BLaER1 (cell line): Measurements from ENCODE around the gene NCAPH2.

Source experiments
- H3K27ac ChIP-seq: shearing (Covaris generic); formaldehyde crosslinking; 2 replicates; pipeline ENCODE4 v1.8.1; 2022
- H3K27me3 ChIP-seq: shearing (Covaris generic); formaldehyde crosslinking; 2 replicates; pipeline ENCODE4 v1.8.1; 2022
- H3K36me3 ChIP-seq: shearing (Covaris generic); formaldehyde crosslinking; 2 replicates; pipeline ENCODE4 v1.8.1; 2022
- H3K4me1 ChIP-seq: shearing (Covaris generic); formaldehyde crosslinking; 2 replicates; pipeline ENCODE4 v1.8.1; 2022
- H3K4me2 ChIP-seq: shearing (Covaris generic); formaldehyde crosslinking; 2 replicates; pipeline ENCODE4 v1.8.1; 2022
- H3K4me3 ChIP-seq: shearing (Covaris generic); formaldehyde crosslinking; 2 replicates; pipeline ENCODE4 v1.8.1; 2022
- H3K9ac ChIP-seq: shearing (Covaris generic); formaldehyde crosslinking; 2 replicates; pipeline ENCODE4 v1.8.1; 2022
- H3K9me3 ChIP-seq: shearing (Covaris generic); formaldehyde crosslinking; 2 replicates; pipeline ENCODE4 v1.8.1; 2022
- H4K20me1 ChIP-seq: shearing (Covaris generic); formaldehyde crosslinking; 2 replicates; pipeline ENCODE4 v1.8.1; 2022
- Cebpa-rat ChIP-seq: shearing (Covaris generic); IDR thresholded peaks from 2 replicates; pipeline ENCODE4 v1.8.1; 2022

Gene NCAPH2

DNA sequence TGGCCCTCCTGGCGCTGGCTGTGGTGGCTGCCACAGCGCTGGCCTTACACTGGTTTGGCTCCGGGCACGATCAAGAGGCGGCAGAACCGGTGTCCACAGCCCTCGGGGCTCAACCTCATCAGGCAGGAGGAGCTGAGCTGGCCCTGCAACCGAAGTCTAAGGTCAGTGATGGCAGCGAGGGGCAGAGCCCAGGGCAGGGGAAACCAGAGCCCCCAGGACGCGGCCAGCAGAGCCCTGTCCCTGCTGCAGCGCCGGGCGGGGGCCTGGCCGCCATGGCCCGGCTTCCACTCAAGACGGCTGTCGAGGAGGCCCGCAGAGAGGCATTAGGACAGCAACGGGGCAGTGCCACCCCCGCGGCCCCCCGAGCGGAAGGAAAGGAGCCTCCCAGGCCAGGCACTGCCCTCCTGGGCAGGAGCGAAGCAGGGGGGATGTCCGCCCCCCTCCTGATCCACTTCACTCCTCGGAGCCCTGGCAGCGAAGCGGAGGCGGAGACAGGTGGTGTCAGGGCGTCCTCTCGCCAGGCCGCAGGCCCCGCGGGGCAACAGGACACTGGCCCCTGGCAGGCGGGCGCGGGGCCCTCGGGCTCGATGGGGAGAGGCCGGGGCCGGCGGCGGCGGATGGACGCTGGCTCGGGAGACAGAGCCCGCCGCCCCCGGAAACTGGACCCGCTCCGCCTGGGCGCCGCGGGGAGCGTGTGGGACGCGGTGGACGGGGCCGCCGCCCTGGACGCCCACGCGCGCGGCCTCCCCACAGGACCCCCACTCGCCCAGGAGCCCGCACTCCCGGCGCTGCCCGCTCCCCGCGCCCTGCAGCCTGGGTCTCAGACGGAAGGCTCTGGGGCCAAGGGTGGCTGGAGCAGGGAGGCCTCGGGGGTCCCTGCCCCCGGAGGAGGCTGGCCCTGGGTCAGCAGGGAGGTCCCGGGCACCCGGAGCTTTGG, 38.6 kb downstream of the NCAPH2 start:
- no peak for TF ChIP-seq Cebpa-rat
- no peaks in the 10 kb centered on the region for H3K9me3 ChIP-seq
- H3K36me3 ChIP-seq = no peaks in the 10 kb centered on the region
- H3K27ac ChIP-seq = 0 out of 2 replicates have a peak overlapping the region, but pooled peaks have one; percentile 46
- H3K4me3 ChIP-seq = no peak overlapping the region
- peaks cover 18% of the 10 kb centered on the region for H3K27me3 ChIP-seq
- H3K9ac ChIP-seq = no peak overlapping the region
- H3K4me1 ChIP-seq = peaks cover 68% of the 10 kb centered on the region
- H3K4me2 ChIP-seq = peak overlapping the region; percentile 100
- H4K20me1 ChIP-seq = peaks cover 14% of the 10 kb centered on the region; the same call in 1 of the 2 replicates

DNA sequence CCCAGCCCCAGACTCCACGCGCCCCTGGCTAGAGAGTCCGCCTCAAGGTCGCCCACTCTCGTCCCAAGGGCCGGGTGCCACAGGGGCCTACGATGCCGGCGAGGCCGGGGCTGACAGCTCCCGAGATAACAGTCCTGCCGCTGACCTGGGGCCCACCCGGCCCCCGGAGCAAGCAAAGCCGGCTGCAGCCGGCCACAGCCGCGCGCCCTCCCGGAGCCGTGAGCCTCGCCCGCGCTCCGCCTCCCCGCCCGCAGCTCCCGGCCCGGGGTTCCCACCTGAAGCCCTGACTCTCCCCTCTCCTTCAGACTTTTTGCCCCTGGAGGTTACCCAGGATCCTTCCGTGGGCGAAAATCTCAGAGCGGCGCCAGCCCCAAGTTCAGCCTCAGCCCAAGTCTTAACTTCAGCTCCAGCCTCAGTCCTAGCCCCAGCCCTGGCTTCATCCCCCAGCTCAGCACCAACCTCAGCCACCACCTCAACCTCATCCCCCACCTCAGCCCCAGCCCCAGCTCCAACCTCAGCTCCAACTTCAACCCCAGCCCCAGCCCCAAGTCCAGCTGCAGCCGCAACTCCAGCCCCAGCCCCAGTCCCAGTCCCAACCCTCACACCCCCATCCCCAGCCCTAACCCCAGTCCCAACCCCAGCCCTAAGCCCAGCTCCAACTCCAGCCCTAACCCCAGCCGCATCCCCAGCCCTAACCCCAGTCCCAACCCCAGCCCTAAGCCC, 39.4 kb downstream of the NCAPH2 start:
- Histone ChIP-seq H3K27me3 (peaks cover 18% of the 10 kb centered on the region), H3K9ac (no peak overlapping the region), H4K20me1 (peaks cover 14% of the 10 kb centered on the region; the same call in 1 of the 2 replicates), H3K36me3 (no peaks in the 10 kb centered on the region), H3K4me3 (no peak overlapping the region), H3K9me3 (no peaks in the 10 kb centered on the region), H3K4me1 (peaks cover 68% of the 10 kb centered on the region), H3K27ac (0 out of 2 replicates have a peak overlapping the region, but pooled peaks have one; percentile 46), H3K4me2 (peak overlapping the region; percentile 100)
- no peak for TF ChIP-seq Cebpa-rat

DNA sequence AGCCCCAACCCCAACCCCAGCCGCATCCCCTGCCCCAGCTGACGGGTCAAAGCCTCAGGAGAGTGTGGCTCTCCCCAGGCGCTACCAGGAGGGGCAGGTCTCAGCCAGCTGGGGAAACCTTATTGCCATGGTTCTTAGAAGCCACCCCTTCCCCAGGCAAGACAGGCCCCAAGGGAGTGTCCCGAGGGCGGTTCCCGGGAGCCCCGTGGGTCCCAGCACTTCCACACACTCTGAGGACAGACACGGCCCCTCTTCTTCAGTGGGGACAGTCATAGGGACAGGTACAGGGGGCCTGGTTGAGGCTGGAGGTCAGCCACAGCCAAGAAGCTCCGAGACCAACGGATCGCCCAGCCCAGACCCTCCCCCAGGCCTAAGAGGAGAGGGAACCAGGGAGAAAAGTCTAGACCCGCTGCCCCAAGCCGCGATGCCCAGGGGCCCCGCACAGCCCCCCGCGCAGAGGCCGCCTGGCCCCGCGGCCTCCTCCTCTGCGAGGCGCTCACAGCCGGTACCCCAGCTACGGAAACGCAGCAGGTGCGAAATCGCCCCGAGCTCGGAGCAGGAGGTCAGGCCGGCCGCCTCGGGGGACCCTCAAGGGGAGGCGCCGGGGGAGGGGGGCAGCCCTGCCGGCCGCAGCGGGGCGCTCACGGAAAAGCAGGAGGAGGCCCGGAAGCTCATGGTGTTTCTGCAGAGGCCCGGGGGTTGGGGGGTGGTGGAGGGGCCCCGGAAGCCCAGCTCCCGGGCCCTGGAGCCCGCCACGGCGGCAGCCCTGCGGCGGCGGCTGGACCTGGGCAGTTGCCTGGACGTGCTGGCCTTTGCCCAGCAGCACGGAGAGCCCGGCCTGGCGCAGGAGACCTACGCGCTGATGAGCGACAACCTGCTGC, 40.3 kb downstream of the NCAPH2 start:
- Histone ChIP-seq H3K9me3 (no peaks in the 10 kb centered on the region), H3K4me3 (peak overlapping the region; percentile 61), H4K20me1 (peaks cover 14% of the 10 kb centered on the region; the same call in 1 of the 2 replicates), H3K27ac (peak overlapping the region; percentile 76), H3K27me3 (peaks cover 18% of the 10 kb centered on the region), H3K4me2 (peak overlapping the region; percentile 100), H3K4me1 (peaks cover 68% of the 10 kb centered on the region), H3K9ac (peak overlapping the region; percentile 45), H3K36me3 (no peaks in the 10 kb centered on the region)
- TF ChIP-seq Cebpa-rat = no peak

DNA sequence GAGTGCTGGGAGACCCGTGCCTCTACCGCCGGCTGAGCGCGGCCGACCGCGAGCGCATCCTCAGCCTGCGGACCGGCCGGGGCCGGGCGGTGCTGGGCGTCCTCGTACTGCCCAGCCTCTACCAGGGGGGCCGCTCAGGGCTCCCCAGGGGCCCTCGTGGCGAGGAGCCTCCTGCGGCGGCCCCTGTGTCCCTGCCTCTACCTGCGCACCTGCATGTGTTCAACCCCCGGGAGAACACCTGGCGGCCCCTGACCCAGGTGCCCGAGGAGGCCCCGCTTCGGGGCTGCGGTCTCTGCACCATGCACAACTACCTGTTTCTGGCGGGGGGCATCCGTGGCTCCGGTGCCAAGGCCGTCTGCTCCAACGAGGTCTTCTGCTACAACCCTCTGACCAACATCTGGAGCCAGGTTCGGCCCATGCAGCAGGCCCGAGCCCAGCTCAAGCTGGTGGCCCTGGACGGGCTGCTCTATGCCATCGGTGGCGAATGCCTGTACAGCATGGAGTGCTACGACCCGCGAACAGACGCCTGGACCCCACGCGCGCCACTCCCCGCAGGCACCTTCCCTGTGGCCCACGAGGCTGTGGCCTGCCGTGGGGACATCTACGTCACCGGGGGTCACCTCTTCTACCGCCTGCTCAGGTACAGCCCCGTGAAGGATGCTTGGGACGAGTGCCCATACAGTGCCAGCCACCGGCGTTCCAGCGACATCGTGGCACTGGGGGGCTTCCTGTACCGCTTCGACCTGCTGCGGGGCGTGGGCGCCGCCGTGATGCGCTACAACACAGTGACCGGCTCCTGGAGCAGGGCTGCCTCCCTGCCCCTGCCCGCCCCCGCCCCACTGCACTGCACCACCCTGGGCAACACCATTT, 41.1 kb downstream of the NCAPH2 start:
- H3K4me1 ChIP-seq = peaks cover 62% of the 10 kb centered on the region
- H3K36me3 ChIP-seq = no peaks in the 10 kb centered on the region
- H3K27ac ChIP-seq = peak overlapping the region; percentile 76
- H3K9me3 ChIP-seq = no peaks in the 10 kb centered on the region
- H3K4me2 ChIP-seq = peak overlapping the region; percentile 100
- H4K20me1 ChIP-seq = peaks cover 14% of the 10 kb centered on the region; the same call in 1 of the 2 replicates
- H3K9ac ChIP-seq = peak overlapping the region; percentile 45
- no peak for TF ChIP-seq Cebpa-rat
- peak overlapping the region; percentile 61 for H3K4me3 ChIP-seq
- H3K27me3 ChIP-seq = peaks cover 13% of the 10 kb centered on the region

DNA sequence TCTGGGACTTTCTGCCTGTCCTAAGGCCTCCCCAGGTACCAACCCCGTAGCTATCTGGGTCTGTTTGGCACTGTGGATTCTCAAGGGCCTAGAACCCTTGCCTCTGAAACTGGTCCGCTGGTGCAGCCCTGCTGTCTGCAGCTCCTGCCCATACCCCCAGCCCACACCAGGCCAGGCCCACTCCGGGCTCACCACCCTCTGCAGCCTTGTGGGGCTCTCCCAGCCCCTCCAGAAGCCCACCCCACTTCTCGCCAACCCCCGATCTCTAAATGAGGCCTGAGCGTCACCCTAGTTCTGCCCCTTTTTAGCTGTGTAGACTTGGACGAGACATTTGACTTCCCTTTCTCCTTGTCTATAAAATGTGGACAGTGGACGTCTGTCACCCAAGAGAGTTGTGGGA, 42.4 kb downstream of the NCAPH2 start:
- H3K9me3 ChIP-seq = no peaks in the 10 kb centered on the region
- H4K20me1 ChIP-seq = peaks cover 14% of the 10 kb centered on the region; the same call in 1 of the 2 replicates
- no peak for TF ChIP-seq Cebpa-rat
- H3K4me3 ChIP-seq = no peak overlapping the region
- no peak overlapping the region for H3K9ac ChIP-seq
- no peak overlapping the region for H3K27ac ChIP-seq
- peaks cover under 1% of the 10 kb centered on the region for H3K27me3 ChIP-seq
- H3K36me3 ChIP-seq = no peaks in the 10 kb centered on the region
- peak overlapping the region; percentile 100 for H3K4me2 ChIP-seq
- peaks cover 50% of the 10 kb centered on the region for H3K4me1 ChIP-seq

DNA sequence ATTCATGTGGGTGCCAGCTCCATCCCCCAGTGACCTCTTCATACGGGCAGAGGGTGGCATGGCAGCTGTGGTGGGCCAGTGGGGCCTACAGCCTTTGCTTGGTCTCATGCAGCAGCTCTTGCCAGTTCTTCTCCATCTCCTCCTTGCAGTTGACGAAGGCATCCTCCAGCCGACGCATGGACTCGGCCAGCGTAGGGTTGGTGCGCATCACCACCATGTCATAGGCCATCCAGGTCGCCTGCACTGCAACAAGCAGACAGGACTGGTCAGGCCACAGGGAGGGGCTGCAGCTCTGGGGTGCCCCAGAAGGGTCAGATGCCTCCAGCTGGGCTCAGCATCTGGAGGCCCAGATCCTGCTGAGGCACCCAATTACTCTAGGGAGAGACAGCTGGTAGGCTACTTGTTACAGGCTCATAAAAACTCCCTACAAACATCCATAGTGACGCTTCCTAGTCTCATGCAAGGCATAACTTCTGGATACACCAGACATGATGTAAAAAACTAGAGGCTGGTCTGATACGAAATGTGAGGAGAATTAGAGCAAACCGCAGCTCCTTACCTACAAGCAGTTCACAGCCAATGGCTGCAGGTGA, 43.2 kb downstream of the NCAPH2 start:
- Histone ChIP-seq H4K20me1 (peaks cover 12% of the 10 kb centered on the region; the same call in 1 of the 2 replicates), H3K36me3 (no peaks in the 10 kb centered on the region), H3K4me3 (no peak overlapping the region), H3K27ac (no peak overlapping the region), H3K4me2 (no peak overlapping the region), H3K9ac (no peak overlapping the region), H3K27me3 (no peaks in the 10 kb centered on the region; the same call in 1 of the 2 replicates), H3K4me1 (peaks cover 41% of the 10 kb centered on the region), H3K9me3 (no peaks in the 10 kb centered on the region)
- TF ChIP-seq Cebpa-rat = no peak

DNA sequence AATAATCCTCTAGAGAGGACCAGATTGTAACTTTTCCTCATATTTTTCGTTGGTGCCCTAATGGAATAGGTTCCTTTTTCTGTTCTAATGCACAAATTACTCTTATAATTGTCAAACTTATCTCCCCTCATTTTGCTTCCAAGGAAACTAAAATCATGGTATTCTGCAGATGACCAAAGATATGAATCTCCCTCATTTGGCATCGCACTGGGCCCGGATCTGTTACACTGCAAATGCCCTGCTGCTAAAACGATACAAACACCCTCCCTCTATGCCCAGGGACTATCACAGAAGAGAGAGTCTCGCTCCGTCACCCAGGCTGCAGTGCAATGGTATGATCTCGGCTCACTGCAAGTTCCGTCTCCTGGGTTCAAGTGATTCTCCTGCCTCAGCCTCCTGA, 45.3 kb downstream of the NCAPH2 start:
- no peaks in the 10 kb centered on the region for H3K36me3 ChIP-seq
- H3K4me3 ChIP-seq = no peak overlapping the region
- H3K9ac ChIP-seq = no peak overlapping the region
- H3K4me2 ChIP-seq = no peak overlapping the region
- no peaks in the 10 kb centered on the region; the same call in 1 of the 2 replicates for H3K27me3 ChIP-seq
- H3K9me3 ChIP-seq = no peaks in the 10 kb centered on the region
- H3K4me1 ChIP-seq = peaks cover 23% of the 10 kb centered on the region
- no peak for TF ChIP-seq Cebpa-rat
- no peak overlapping the region for H3K27ac ChIP-seq
- H4K20me1 ChIP-seq = no peaks in the 10 kb centered on the region

DNA sequence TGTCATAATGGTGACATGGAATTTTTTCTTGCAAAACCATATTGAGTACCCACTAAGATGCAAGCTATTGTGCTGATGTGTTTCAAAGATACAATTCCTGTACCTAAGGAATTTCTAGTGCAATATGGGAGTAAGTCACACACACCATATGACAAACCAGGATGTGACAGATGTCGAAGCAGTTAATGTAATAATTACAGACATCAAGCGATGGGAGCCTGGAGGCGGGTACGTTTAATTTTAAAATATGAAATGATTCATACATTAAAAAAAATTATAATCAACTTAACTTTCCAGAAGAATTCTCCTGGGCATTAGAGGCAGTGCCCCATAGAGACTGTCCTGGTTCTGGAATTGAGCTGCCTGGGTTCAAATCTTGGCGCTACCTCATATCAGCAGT, 48.7 kb downstream of the NCAPH2 start:
- Histone ChIP-seq H4K20me1 (no peaks in the 10 kb centered on the region), H3K27ac (no peak overlapping the region), H3K9ac (no peak overlapping the region), H3K4me3 (no peak overlapping the region), H3K27me3 (no peaks in the 10 kb centered on the region), H3K9me3 (no peaks in the 10 kb centered on the region), H3K4me1 (no peaks in the 10 kb centered on the region), H3K36me3 (no peaks in the 10 kb centered on the region), H3K4me2 (no peak overlapping the region)
- TF ChIP-seq Cebpa-rat = no peak
